ENCODE measurements around the gene NUAK1. TPM values are rescaled to one million over a fixed set of nuclear protein-coding genes. Genes with fewer than 3 reads are reported as not detected.

NUAK1 gene
- total and polyA plus RNA-seq, 4 donors = 2.9 to 14.1 (median 9.2) TPM

DNA sequence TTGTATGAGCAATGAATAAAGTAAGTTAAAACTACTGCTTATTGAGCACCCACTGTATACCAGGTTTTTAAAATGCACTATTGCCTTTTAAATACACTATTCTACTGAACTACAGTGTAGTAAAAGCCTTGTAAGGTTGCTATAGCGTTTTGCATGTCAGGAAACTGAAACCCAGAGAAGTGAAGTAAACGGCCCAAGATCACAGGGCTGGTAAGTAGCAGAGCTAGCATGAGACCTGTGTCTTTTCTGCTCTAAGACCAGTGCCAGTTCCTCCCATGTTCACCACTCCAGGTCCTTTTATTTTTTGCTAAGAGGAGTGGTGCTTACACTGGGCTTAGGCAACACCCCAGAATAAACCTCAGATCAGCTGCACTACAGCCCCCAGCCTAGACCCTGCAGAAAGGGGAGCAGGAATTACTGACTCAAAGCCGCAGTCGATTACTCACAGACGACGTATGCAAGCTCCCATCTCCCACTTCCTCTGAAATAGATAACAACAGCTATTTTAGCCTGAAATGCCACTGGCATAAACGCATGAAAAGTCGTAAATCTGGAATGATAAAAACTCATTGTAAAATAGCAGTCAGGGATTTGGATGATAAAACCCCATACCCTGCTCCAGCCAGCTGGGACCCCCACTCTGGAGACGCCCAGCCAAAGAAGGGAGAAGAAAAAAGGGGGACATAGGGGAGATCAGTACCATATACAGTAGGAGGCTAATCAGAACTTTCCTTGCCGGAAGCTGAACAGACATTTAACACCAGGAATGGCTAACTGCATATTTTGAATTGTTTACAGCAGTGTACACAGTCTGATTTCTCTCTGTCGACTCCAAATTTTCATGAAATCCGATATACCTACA lies 108.3 kb downstream of the NUAK1 start:
- no peak overlapping the region for H3K4me3 ChIP-seq
- DNase-seq (peak in 2 of 3 donors; percentile 21 to 32), ATAC-seq (ENCODE audit: insufficient read depth, low FRiP score) (no peak)
- 43 to 49% methylated on average over 12 of the region's 12 CpGs for WGBS, 2 donors
- H3K27me3 ChIP-seq (ENCODE audit: control insufficient read depth in 3 of 3, insufficient read depth in 3 of 3, low read length in 2 of 3) = no peaks in the 10 kb centered on the region
- TF ChIP-seq, protein P1, sequence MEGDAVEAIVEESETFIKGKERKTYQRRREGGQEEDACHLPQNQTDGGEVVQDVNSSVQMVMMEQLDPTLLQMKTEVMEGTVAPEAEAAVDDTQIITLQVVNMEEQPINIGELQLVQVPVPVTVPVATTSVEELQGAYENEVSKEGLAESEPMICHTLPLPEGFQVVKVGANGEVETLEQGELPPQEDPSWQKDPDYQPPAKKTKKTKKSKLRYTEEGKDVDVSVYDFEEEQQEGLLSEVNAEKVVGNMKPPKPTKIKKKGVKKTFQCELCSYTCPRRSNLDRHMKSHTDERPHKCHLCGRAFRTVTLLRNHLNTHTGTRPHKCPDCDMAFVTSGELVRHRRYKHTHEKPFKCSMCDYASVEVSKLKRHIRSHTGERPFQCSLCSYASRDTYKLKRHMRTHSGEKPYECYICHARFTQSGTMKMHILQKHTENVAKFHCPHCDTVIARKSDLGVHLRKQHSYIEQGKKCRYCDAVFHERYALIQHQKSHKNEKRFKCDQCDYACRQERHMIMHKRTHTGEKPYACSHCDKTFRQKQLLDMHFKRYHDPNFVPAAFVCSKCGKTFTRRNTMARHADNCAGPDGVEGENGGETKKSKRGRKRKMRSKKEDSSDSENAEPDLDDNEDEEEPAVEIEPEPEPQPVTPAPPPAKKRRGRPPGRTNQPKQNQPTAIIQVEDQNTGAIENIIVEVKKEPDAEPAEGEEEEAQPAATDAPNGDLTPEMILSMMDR (IDR thresholded peaks at IDR 0.05; ENCODE audit: control extremely low read depth, extremely low read depth) = no peak
- H3K4me1 ChIP-seq (ENCODE audit: control insufficient read depth in 5 of 5, insufficient read depth in 5 of 5, low read length in 5 of 5) = peaks cover 0 to 12% (median 2%) of the 10 kb centered on the region in 5 donors
- no peaks in the 10 kb centered on the region for H3K36me3 ChIP-seq (ENCODE audit: control insufficient read depth in 4 of 4, insufficient read depth in 4 of 4, low read length in 4 of 4)
- H3K9me3 ChIP-seq (ENCODE audit: control insufficient read depth in 4 of 4, insufficient read depth in 3 of 4, low read length in 3 of 4) = no peaks in the 10 kb centered on the region
- no peak overlapping the region for H3K9ac ChIP-seq (ENCODE audit: insufficient read depth in 1 of 2, low read length in 2 of 2)
- no peak overlapping the region for H3K27ac ChIP-seq (ENCODE audit: low read depth in 1 of 2, low read length in 1 of 2)

DNA sequence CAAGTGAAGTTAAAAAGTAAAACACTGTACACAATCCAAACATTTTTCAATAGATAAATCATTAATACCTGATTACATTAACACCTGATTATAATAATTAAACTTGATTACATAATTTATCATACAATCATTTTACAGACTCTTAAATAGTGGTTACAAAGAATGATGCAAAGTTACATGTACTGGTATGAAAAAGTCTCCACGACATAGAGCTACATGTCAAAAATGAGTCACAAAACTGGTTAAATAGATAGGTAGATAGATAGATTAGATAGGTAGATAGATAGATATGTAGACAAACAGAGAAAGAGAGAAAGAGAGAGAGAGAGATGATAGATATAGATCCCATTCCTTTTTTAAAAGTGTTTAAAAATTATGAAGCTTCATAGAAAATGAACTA lies 109.2 kb downstream of the NUAK1 start:
- Histone ChIP-seq H3K9me3 (ENCODE audit: control insufficient read depth in 4 of 4, insufficient read depth in 3 of 4, low read length in 3 of 4) (no peaks in the 10 kb centered on the region), H3K36me3 (ENCODE audit: control insufficient read depth in 4 of 4, insufficient read depth in 4 of 4, low read length in 4 of 4) (no peaks in the 10 kb centered on the region), H3K27ac (ENCODE audit: low read depth in 1 of 2, low read length in 1 of 2) (no peak overlapping the region), H3K4me1 (ENCODE audit: control insufficient read depth in 5 of 5, insufficient read depth in 5 of 5, low read length in 5 of 5) (peaks cover 0 to 12% (median 2%) of the 10 kb centered on the region in 5 donors), H3K27me3 (ENCODE audit: control insufficient read depth in 3 of 3, insufficient read depth in 3 of 3, low read length in 2 of 3) (no peaks in the 10 kb centered on the region), H3K4me3 (no peak overlapping the region), H3K9ac (ENCODE audit: insufficient read depth in 1 of 2, low read length in 2 of 2) (no peak overlapping the region)
- DNase-seq (no peak), ATAC-seq (ENCODE audit: insufficient read depth, low FRiP score) (no peak)
- WGBS, 2 donors = 85 to 96% methylated on average over 1 of the region's 1 CpG
- TF ChIP-seq, protein P1 (IDR thresholded peaks at IDR 0.05; ENCODE audit: control extremely low read depth, extremely low read depth) = no peak

DNA sequence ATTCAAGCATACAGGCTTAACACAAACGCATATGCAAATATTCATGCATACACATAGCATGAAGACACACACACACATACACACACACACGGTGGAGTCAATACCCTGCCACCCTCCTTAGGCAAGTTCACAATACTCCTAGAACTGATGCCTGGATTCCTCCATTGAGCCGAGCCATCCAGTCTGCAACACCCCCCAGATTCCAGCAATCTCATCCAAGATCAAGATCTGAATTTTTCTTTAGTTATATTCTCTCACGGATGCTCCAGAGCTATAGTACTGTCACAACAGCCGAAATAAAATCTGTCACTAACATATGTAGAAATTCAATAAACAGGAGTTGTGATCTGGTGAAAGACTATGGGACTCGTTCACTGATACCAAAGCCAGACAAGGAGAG lies 110.8 kb downstream of the NUAK1 start:
- Histone ChIP-seq H3K36me3 (ENCODE audit: control insufficient read depth in 4 of 4, insufficient read depth in 4 of 4, low read length in 4 of 4) (no peaks in the 10 kb centered on the region), H3K9me3 (ENCODE audit: control insufficient read depth in 4 of 4, insufficient read depth in 3 of 4, low read length in 3 of 4) (no peaks in the 10 kb centered on the region), H3K9ac (ENCODE audit: insufficient read depth in 1 of 2, low read length in 2 of 2) (no peak overlapping the region), H3K4me1 (ENCODE audit: control insufficient read depth in 5 of 5, insufficient read depth in 5 of 5, low read length in 5 of 5) (peaks cover 0 to 9% (median 2%) of the 10 kb centered on the region in 5 donors), H3K27me3 (ENCODE audit: control insufficient read depth in 3 of 3, insufficient read depth in 3 of 3, low read length in 2 of 3) (no peaks in the 10 kb centered on the region), H3K4me3 (no peak overlapping the region), H3K27ac (ENCODE audit: low read depth in 1 of 2, low read length in 1 of 2) (no peak overlapping the region)
- WGBS, 2 donors = 90 to 91% methylated on average over 6 of the region's 6 CpGs
- TF ChIP-seq, protein P1 (IDR thresholded peaks at IDR 0.05; ENCODE audit: control extremely low read depth, extremely low read depth) = no peak
- DNase-seq (no peak), ATAC-seq (ENCODE audit: insufficient read depth, low FRiP score) (no peak)
